Stimulated activated CD4-positive, alpha-beta T cell treated with anti-CD3 and anti-CD28 coated beads, Interleukin-1b, Interleukin-23, amount 100 ng/mL, for 1 hour (primary cell): ENCODE results near the gene RNF208.

Experiments used
- DNase-seq, 2 donors: peaks; one replicate each; pipeline ENCODE4 v3.0.0-alpha.2; 2020; ENCODE audit warnings: low read depth in 2 of 2

RNF208 gene

GRCh38 chr9:137214620-137215019 is 7.4 kb downstream of the RNF208 start:
- no peak for DNase-seq

- DNase-seq: no peak
Observed at GRCh38 chr9:137213160-137214060, 8.6 kb downstream of the RNF208 start.

- no peak for DNase-seq
Observed at GRCh38 chr9:137212520-137212919, 9.5 kb downstream of the RNF208 start.

- no peak for DNase-seq
Observed at GRCh38 chr9:137211532-137211931, 10.5 kb downstream of the RNF208 start.

- no peak for DNase-seq
Observed at GRCh38 chr9:137206602-137207001, 15.4 kb downstream of the RNF208 start.

GRCh38 chr9:137205126-137206069 is 16.6 kb downstream of the RNF208 start, which contains the start of the genes NDOR1 and TMEM203:
NDOR1 (plus strand) TSS chr9:137205700; CDS start chr9:137205778, 78 bp downstream.
TMEM203 (minus strand) TSS chr9:137205648; CDS start chr9:137205414, 234 bp downstream.
- DNase-seq: peak; percentile 78 to 90

GRCh38 chr9:137204731-137205125 is 17.3 kb downstream of the RNF208 start:
- no peak for DNase-seq

- no peak for DNase-seq
Observed at GRCh38 chr9:137202966-137203365, 19.1 kb downstream of the RNF208 start.

GRCh38 chr9:137201205-137201868 is 20.7 kb downstream of the RNF208 start:
- no peak for DNase-seq

- DNase-seq: peak; percentile 94 to 96
Observed at GRCh38 chr9:137200311-137201204, 21.5 kb downstream of the RNF208 start, which contains the start of gene TPRN. TPRN (minus strand) TSS chr9:137200741; CDS start chr9:137200711, 30 bp downstream.

- no peak for DNase-seq
Observed at GRCh38 chr9:137199411-137200121, 22.5 kb downstream of the RNF208 start.

GRCh38 chr9:137198902-137199283 is 23.1 kb downstream of the RNF208 start:
- DNase-seq: no peak

GRCh38 chr9:137198051-137198901 is 23.8 kb downstream of the RNF208 start:
- DNase-seq: no peak

- DNase-seq: no peak
Observed at GRCh38 chr9:137195525-137196220, 26.4 kb downstream of the RNF208 start.

GRCh38 chr9:137194909-137195308 is 27.1 kb downstream of the RNF208 start:
- no peak for DNase-seq

GRCh38 chr9:137194388-137194787 is 27.7 kb downstream of the RNF208 start:
- DNase-seq: no peak

GRCh38 chr9:137193771-137194170 is 28.3 kb downstream of the RNF208 start:
- DNase-seq: no peak

GRCh38 chr9:137192859-137193258 is 29.2 kb downstream of the RNF208 start:
- DNase-seq: no peak
